IMR-90 (cell line): Measurements from ENCODE around the gene CLCF1. TPM values are rescaled to one million over a fixed set of nuclear protein-coding genes. Genes with fewer than 3 reads are reported as not detected.

Experiments used
- ATAC-seq: fragments of 200-7000 bp; cut with Tn5 transposase; 2 replicates; pipeline ENCODE4 v1.9.1; 2020; ENCODE audit warnings: low read depth, mild to moderate bottlenecking, moderate library complexity
- BruUV-seq: library from RNA; stranded (reverse); fragments of 400-500 nt; replicated peaks from 2 replicates; lab custom pipeline; 2021; lab: Mats Ljungman, UMichigan
- CTCF ChIA-PET: fragments of 300-600 bp; formaldehyde crosslinking; extraction: SDS; loops from one replicate; lab custom pipeline; 2021; ENCODE audit warnings: antibody characterized with exemption; lab: Yijun Ruan, JAX
- POLR2A ChIA-PET: fragments of 300-600 bp; sonication (Branson Sonifier 250); formaldehyde crosslinking; loops from one replicate; lab custom pipeline; 2022; ENCODE audit warnings: antibody characterized with exemption; ENCODE audit not compliant: unreplicated experiment; lab: Charles Lee
- DNase-seq: peaks from one replicate; pipeline ENCODE4 v3.0.0; 2013
- H2AFZ ChIP-seq: replicated peaks from 2 replicates; pipeline ENCODE3; 2013; ENCODE audit warnings: low read length, mild to moderate bottlenecking; ENCODE audit not compliant: poor library complexity
- H2AK5ac ChIP-seq: 2 replicates; pipeline ENCODE4 v1.6.1; 2013; ENCODE audit warnings: low read depth, low read length, inconsistent platforms
- H2AK9ac ChIP-seq: replicated peaks from 2 replicates; pipeline ENCODE3; 2013; ENCODE audit warnings: mild to moderate bottlenecking, low read depth, low read length, moderate library complexity; ENCODE audit not compliant: poor library complexity
- H2BK120ac ChIP-seq: 2 replicates; pipeline ENCODE4 v1.6.1; 2013; ENCODE audit warnings: low read depth, low read length, inconsistent platforms
- H2BK15ac ChIP-seq: 3 replicates; pipeline ENCODE4 v1.6.1; 2013; ENCODE audit warnings: low read depth, low read length, inconsistent platforms
- H2BK20ac ChIP-seq: 2 replicates; pipeline ENCODE4 v1.6.1; 2013; ENCODE audit warnings: low read depth, mild to moderate bottlenecking, inconsistent platforms, low read length, moderate library complexity
- H2BK5ac ChIP-seq: 2 replicates; pipeline ENCODE4 v1.6.1; 2013; ENCODE audit warnings: mild to moderate bottlenecking, low read depth, low read length, inconsistent platforms; ENCODE audit not compliant: poor library complexity, severe bottlenecking
- H3K14ac ChIP-seq: replicated peaks from 2 replicates; pipeline ENCODE4 v1.6.1; 2013; ENCODE audit warnings: low read depth, low read length, inconsistent platforms
- H3K18ac ChIP-seq: 2 replicates; pipeline ENCODE4 v1.6.1; 2013; ENCODE audit warnings: low read depth, low read length, control low read depth
- H3K23ac ChIP-seq: 2 replicates; pipeline ENCODE4 v1.6.1; 2013; ENCODE audit warnings: low read depth, low read length, inconsistent platforms
- H3K27ac ChIP-seq: 2 replicates; pipeline ENCODE4 v1.5.1; 2013; ENCODE audit warnings: mild to moderate bottlenecking, control low read depth, low read length; ENCODE audit not compliant: insufficient read depth
- H3K27me3 ChIP-seq: 2 replicates; pipeline ENCODE4 v1.6.1; 2013; ENCODE audit warnings: low read length; ENCODE audit not compliant: control insufficient read depth, insufficient read depth
- H3K36me3 ChIP-seq: 2 replicates; pipeline ENCODE4 v1.6.1; 2013; ENCODE audit warnings: low read length, mixed read lengths; ENCODE audit not compliant: control insufficient read depth, insufficient read depth
- H3K4ac ChIP-seq: 2 replicates; pipeline ENCODE4 v1.6.1; 2013; ENCODE audit warnings: low read depth, low read length, inconsistent platforms
- H3K4me1 ChIP-seq: 2 replicates; pipeline ENCODE4 v1.6.1; 2013; ENCODE audit warnings: low read length, mixed read lengths; ENCODE audit not compliant: control insufficient read depth, insufficient read depth
- H3K4me2 ChIP-seq: 2 replicates; pipeline ENCODE4 v1.6.1; 2013; ENCODE audit warnings: low read depth, mild to moderate bottlenecking, control low read depth, low read length, moderate library complexity
- H3K4me3 ChIP-seq: 2 replicates; pipeline ENCODE4 v1.5.1; 2013; ENCODE audit warnings: low read depth, mild to moderate bottlenecking, control low read depth, low read length, moderate library complexity; ENCODE audit not compliant: insufficient read depth
- H3K56ac ChIP-seq: 2 replicates; pipeline ENCODE4 v1.6.1; 2013; ENCODE audit warnings: low read length, inconsistent platforms; ENCODE audit not compliant: insufficient read depth; ENCODE audit errors: extremely low read depth
- H3K79me1 ChIP-seq, 2 experiments: 2 replicates each; pipeline ENCODE4 v1.6.1; 2013; ENCODE audit warnings: low read length in 2 of 2, inconsistent platforms in 1 of 2, low read depth in 1 of 2
- H3K9ac ChIP-seq: 2 replicates; pipeline ENCODE4 v1.6.1; 2013; ENCODE audit warnings: low read depth, low read length, control low read depth
- H3K9me1 ChIP-seq: 2 replicates; pipeline ENCODE4 v1.6.1; 2013; ENCODE audit warnings: low read length, inconsistent platforms; ENCODE audit not compliant: insufficient read depth
- H3K9me3 ChIP-seq: 2 replicates; pipeline ENCODE4 v1.6.1; 2013; ENCODE audit warnings: low read length; ENCODE audit not compliant: control insufficient read depth, insufficient read depth
- H4K20me1 ChIP-seq: 2 replicates; pipeline ENCODE4 v1.6.1; 2013; ENCODE audit warnings: low read length, inconsistent platforms; ENCODE audit not compliant: insufficient read depth
- H4K5ac ChIP-seq: 2 replicates; pipeline ENCODE4 v1.6.1; 2013; ENCODE audit warnings: mild to moderate bottlenecking, low read depth, low read length, control low read depth
- H4K8ac ChIP-seq, 2 experiments: 2 replicates each; pipeline ENCODE4 v1.6.1; 2013; ENCODE audit warnings: low read depth in 2 of 2, low read length in 2 of 2, control low read depth in 1 of 2, inconsistent platforms in 1 of 2
- H4K91ac ChIP-seq: 2 replicates; pipeline ENCODE4 v1.6.1; 2013; ENCODE audit warnings: low read depth, low read length, inconsistent platforms; ENCODE audit not compliant: insufficient read depth
- BHLHE40 ChIP-seq: fragments of 150-350 bp; IDR thresholded peaks from 2 replicates; pipeline ENCODE4 v1.6.1; 2016; ENCODE audit warnings: mild to moderate bottlenecking, low read depth, low read length
- CEBPB ChIP-seq: IDR thresholded peaks from 2 replicates; pipeline ENCODE4 v1.6.1; 2012; ENCODE audit warnings: low read depth, low read length, improper control_type of control experiment
- CHD1 ChIP-seq: IDR thresholded peaks from 2 replicates; pipeline ENCODE4 v1.6.1; 2012; ENCODE audit warnings: low read depth, low read length, improper control_type of control experiment
- FOS ChIP-seq: fragments of 150-350 bp; IDR thresholded peaks from 2 replicates; pipeline ENCODE4 v1.6.1; 2016; ENCODE audit warnings: low read depth, low read length
- MAFK ChIP-seq: IDR thresholded peaks from 2 replicates; pipeline ENCODE4 v1.6.1; 2012; ENCODE audit warnings: low read depth, low read length, improper control_type of control experiment
- MAZ ChIP-seq: IDR thresholded peaks from 2 replicates; pipeline ENCODE4 v1.6.1; 2012; ENCODE audit warnings: low read depth, mild to moderate bottlenecking, low read length, improper control_type of control experiment, moderate library complexity, borderline replicate concordance
- NFE2L2 ChIP-seq: fragments of 150-350 bp; IDR thresholded peaks from 2 replicates; pipeline ENCODE4 v1.6.1; 2016; ENCODE audit warnings: low read depth, mild to moderate bottlenecking, low read length
- POLR2A ChIP-seq: IDR thresholded peaks from 2 replicates; pipeline ENCODE4 v1.6.1; 2012; ENCODE audit warnings: mild to moderate bottlenecking, low read depth, low read length
- RAD21 ChIP-seq: IDR thresholded peaks from 2 replicates; pipeline ENCODE4 v1.6.1; 2012; ENCODE audit warnings: low read length, improper control_type of control experiment
- RCOR1 ChIP-seq: IDR thresholded peaks from 2 replicates; pipeline ENCODE4 v1.6.1; 2012; ENCODE audit warnings: mild to moderate bottlenecking, low read length, improper control_type of control experiment; ENCODE audit not compliant: insufficient replicate concordance
- RFX5 ChIP-seq: IDR thresholded peaks from 2 replicates; pipeline ENCODE4 v1.8.0; 2012; ENCODE audit warnings: low read depth, mild to moderate bottlenecking, low read length, moderate library complexity
- SMC3 ChIP-seq: fragments of 150-350 bp; IDR thresholded peaks from 2 replicates; pipeline ENCODE4 v1.6.1; 2016; ENCODE audit warnings: low read depth, mild to moderate bottlenecking, antibody characterized with exemption, low read length, moderate library complexity
- WGBS, 2 experiments: methylation state at CpG; one replicate each; pipeline versions ENCODE4 v1.1.5 to v1.1.7; 2013; ENCODE audit warnings: missing lambda C conversion rate in 2 of 2; ENCODE audit not compliant: insufficient read length in 1 of 2; ENCODE audit errors: extremely low coverage in 2 of 2; 5-methylcytosine and 5-hydroxymethylcytosine counted together
- dilution Hi-C: fragments of 300-500 bp; cut with HindIII; formaldehyde crosslinking; loops from one replicate; pipeline ENCODE4 v1.14.3; 2018; ENCODE audit warnings: low sequenced_read_pairs; ENCODE audit not compliant: unreplicated experiment
- in situ Hi-C: fragments of 300-500 bp; cut with MboI; formaldehyde crosslinking; loops from 3 replicates; pipeline ENCODE4 v1.14.3; 2019; ENCODE audit warnings: low sequenced_read_pairs, inconsistent platforms, mixed read lengths
- intact Hi-C: fragments of 100-400 bp; cut with micrococcal nuclease; formaldehyde crosslinking; loops from 2 replicates; pipeline ENCODE4 v1.10.0; 2022
- polyA plus RNA-seq, 3 experiments: library from polyadenylated mRNA; depleted of rRNA; stranded (reverse); fragments of >200 nt; gene quantifications; 2 replicates each; pipeline ENCODE4 v1.2.3, GENCODE V29; 2012; ENCODE audit warnings: low replicate concordance in 1 of 3
- total RNA-seq: library from RNA; depleted of rRNA; stranded (reverse); fragments of >200 nt; gene quantifications from 2 replicates; pipeline ENCODE4 v1.2.3, GENCODE V29; 2012
- TF ChIP-seq, protein P1 (sequence below): fragments of 150-350 bp; IDR thresholded peaks from 2 replicates; pipeline ENCODE4 v1.6.1; 2016; ENCODE audit warnings: low read depth, mild to moderate bottlenecking, low read length, moderate library complexity, borderline replicate concordance
- TF ChIP-seq, protein P2 (sequence below): conservative IDR thresholded peaks from 2 replicates; pipeline ENCODE4 v1.5.1; 2012; ENCODE audit warnings: mild to moderate bottlenecking, low read depth, low read length, improper control_type of control experiment
- TF ChIP-seq, protein P3 (sequence below): fragments of 150-350 bp; IDR thresholded peaks from 2 replicates; pipeline ENCODE4 v1.6.1; 2017; ENCODE audit warnings: mild to moderate bottlenecking, antibody characterized with exemption, low read length, low read depth

Gene CLCF1
- total and polyA plus RNA-seq, 2 of the 4 experiments (the other 2 are of a cell fraction): 5.6 to 27.8 TPM

DNA sequence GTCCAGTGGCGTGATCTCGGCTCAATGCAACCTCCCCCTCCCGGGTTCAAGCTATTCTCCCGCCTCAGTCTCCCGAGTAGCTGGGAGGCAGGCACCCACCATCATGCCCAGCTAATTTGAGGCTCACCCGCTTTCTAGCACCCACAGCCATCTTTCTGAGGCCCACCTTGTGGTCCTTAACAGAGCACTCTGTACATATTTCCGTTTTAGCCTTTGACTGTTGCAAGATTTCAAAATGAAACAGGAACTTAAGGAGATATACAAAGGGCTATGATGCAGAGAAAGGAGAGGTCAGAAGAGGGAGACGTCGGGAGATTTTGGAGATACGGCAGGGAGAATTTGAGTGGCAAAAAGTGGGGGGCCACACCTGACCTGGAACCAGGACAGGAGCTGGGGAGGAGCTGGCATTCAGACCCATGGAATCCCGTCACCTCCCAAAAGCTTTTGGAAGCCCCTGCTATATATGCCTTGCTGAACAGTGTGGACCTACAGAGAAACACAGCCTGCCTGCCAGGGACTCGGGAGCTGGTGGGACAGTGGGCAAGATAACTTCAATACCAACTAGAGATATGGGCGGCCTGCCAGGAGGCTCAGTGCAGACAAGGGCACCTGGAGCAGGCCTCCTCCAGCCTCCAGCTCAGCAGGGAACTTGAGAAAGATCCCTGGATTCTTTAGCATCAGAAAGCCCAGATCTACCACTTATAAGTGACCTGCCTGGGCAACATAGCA is 8.0 kb upstream of the CLCF1 start:
- H4K5ac ChIP-seq: no peak overlapping the region; the same call in 1 of the 2 replicates
- in situ Hi-C loops: loop anchor here (5.0 kb wide), 1 partner anchor 119 kb away; no protein-coding TSS in a partner anchor
- 86% methylated on average over 8 of the region's 13 CpGs; no CpG with 5 or more reads in 1 of the 2 experiments for WGBS, 2 experiments
- no peak for TF ChIP-seq BHLHE40
- TF ChIP-seq MAZ: no peak
- TF ChIP-seq, protein P1, sequence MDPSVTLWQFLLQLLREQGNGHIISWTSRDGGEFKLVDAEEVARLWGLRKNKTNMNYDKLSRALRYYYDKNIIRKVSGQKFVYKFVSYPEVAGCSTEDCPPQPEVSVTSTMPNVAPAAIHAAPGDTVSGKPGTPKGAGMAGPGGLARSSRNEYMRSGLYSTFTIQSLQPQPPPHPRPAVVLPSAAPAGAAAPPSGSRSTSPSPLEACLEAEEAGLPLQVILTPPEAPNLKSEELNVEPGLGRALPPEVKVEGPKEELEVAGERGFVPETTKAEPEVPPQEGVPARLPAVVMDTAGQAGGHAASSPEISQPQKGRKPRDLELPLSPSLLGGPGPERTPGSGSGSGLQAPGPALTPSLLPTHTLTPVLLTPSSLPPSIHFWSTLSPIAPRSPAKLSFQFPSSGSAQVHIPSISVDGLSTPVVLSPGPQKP: no peak
- no peak for TF ChIP-seq CHD1
- no peak for TF ChIP-seq CEBPB
- TF ChIP-seq RAD21: no peak
- no peak for TF ChIP-seq FOS
- TF ChIP-seq, protein P2, sequence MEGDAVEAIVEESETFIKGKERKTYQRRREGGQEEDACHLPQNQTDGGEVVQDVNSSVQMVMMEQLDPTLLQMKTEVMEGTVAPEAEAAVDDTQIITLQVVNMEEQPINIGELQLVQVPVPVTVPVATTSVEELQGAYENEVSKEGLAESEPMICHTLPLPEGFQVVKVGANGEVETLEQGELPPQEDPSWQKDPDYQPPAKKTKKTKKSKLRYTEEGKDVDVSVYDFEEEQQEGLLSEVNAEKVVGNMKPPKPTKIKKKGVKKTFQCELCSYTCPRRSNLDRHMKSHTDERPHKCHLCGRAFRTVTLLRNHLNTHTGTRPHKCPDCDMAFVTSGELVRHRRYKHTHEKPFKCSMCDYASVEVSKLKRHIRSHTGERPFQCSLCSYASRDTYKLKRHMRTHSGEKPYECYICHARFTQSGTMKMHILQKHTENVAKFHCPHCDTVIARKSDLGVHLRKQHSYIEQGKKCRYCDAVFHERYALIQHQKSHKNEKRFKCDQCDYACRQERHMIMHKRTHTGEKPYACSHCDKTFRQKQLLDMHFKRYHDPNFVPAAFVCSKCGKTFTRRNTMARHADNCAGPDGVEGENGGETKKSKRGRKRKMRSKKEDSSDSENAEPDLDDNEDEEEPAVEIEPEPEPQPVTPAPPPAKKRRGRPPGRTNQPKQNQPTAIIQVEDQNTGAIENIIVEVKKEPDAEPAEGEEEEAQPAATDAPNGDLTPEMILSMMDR: no peak
- TF ChIP-seq NFE2L2: no peak
- no peak for TF ChIP-seq RFX5
- no peak for TF ChIP-seq MAFK
- TF ChIP-seq SMC3: no peak
- TF ChIP-seq POLR2A: no peak
- TF ChIP-seq, protein P3, sequence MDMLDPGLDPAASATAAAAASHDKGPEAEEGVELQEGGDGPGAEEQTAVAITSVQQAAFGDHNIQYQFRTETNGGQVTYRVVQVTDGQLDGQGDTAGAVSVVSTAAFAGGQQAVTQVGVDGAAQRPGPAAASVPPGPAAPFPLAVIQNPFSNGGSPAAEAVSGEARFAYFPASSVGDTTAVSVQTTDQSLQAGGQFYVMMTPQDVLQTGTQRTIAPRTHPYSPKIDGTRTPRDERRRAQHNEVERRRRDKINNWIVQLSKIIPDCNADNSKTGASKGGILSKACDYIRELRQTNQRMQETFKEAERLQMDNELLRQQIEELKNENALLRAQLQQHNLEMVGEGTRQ: no peak
- no peak for TF ChIP-seq RCOR1

More for the DNA sequence above, 8.0 kb upstream of the CLCF1 start:
- no peak overlapping the region for H3K14ac ChIP-seq
- no peaks in the 10 kb centered on the region for H3K36me3 ChIP-seq
- ChIA-PET POLR2A (interaction anchor here (0.7 to 1.6 kb wide), 2 partner anchors 28 to 32 kb away, joined by 4 to 21 read pairs; partner anchors contain the start of gene POLD4), CTCF (interaction anchor here (0.7 to 7.8 kb wide), 7 partner anchors 8 to 95 kb away, joined by 4 to 128 read pairs (median 8); partner anchors contain the start of genes CLCF1, POLD4, RAD9A and SSH3)
- H3K4me1 ChIP-seq: peaks cover 20% of the 10 kb centered on the region
- no peak overlapping the region for H2AK5ac ChIP-seq
- no peak overlapping the region for H2BK20ac ChIP-seq
- no peak overlapping the region for H3K4me3 ChIP-seq
- peaks cover 8% of the 10 kb centered on the region for H3K9me1 ChIP-seq
- H2BK15ac ChIP-seq: no peak overlapping the region
- intact Hi-C loops: no loop called here
- no peak overlapping the region for H2BK120ac ChIP-seq
- dilution Hi-C loops: no loop called here
- H4K91ac ChIP-seq: no peak overlapping the region
- H3K18ac ChIP-seq: no peak overlapping the region
- no peak overlapping the region for H4K8ac ChIP-seq
- H3K9ac ChIP-seq: no peak overlapping the region
- no peaks in the 10 kb centered on the region for H3K27me3 ChIP-seq
- H3K9me3 ChIP-seq: no peaks in the 10 kb centered on the region
- no peak overlapping the region for H2AK9ac ChIP-seq
- H2BK5ac ChIP-seq: no peak overlapping the region
- H2AFZ ChIP-seq: peak overlapping the region; percentile 5
- no peak overlapping the region for H3K4me2 ChIP-seq
- 0 out of 4 replicates have a peak, but pooled peaks cover 0 to 4% of the 10 kb centered on the region in 2 experiments for H3K79me1 ChIP-seq
- no peak overlapping the region for H3K27ac ChIP-seq
- BruUV-seq: no TSS peak
- no peak overlapping the region for H3K23ac ChIP-seq
- no peak overlapping the region; the same call in 1 of the 2 replicates for H3K4ac ChIP-seq
- no peaks in the 10 kb centered on the region for H4K20me1 ChIP-seq
- ATAC-seq (no peak), DNase-seq (no peak)
- no peak overlapping the region for H3K56ac ChIP-seq
